Iris pigment epithelial cell (primary cell): ENCODE results near the gene HAPSTR1.

Source experiments
- DNase-seq: peaks from one replicate; pipeline ENCODE4 v3.0.0-alpha.2; 2011; ENCODE audit warnings: low read depth

HAPSTR1 gene

GRCh38 chr16:9096416-9096952 is 5.0 kb downstream of the HAPSTR1 start:
- DNase-seq: no peak

DNA sequence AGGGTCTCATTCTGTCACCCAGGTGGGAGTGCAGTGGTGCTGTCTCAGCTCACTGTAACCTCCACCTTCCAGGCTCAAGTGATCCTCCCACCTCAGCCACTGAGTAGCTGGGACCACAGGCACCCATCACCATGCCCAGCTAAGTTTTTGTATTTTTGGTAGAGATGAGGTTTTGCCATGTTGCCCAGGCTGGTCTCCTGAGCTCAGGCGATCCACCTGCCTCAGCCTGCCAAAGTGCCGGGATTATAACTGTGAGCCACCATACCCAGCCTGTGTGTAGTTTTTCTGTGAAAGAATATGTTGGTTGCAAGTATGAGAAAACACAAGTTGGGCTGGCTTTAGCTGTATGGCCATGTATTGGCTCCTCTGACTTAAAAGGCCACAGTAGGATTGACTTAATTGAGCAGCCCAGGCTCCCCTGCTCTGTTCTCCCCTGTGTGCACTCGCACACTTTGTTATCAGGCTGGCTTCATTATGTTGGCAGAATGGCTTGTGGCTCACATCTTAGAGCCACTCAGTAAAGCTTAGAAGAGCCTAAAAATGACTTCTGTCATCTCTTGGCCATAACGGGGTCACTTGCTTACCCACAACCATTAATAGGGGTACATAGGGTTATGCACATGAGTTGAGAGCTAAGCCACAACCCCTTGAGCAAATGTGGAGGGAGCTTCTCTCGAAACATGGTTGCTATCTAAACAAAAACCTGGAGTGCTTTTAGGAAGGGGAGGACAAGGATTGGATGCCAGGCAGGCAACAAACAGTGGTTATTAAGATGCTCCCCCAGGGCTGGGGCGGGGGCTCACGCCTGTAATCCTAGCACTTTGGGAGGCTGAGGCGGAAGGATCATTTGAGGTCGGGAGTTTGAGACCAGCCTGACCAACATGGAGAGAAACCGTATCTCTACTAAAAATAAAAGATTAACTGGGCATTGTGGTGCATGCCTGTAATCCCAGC is 6.1 kb downstream of the HAPSTR1 start:
- DNase-seq: no peak

DNA sequence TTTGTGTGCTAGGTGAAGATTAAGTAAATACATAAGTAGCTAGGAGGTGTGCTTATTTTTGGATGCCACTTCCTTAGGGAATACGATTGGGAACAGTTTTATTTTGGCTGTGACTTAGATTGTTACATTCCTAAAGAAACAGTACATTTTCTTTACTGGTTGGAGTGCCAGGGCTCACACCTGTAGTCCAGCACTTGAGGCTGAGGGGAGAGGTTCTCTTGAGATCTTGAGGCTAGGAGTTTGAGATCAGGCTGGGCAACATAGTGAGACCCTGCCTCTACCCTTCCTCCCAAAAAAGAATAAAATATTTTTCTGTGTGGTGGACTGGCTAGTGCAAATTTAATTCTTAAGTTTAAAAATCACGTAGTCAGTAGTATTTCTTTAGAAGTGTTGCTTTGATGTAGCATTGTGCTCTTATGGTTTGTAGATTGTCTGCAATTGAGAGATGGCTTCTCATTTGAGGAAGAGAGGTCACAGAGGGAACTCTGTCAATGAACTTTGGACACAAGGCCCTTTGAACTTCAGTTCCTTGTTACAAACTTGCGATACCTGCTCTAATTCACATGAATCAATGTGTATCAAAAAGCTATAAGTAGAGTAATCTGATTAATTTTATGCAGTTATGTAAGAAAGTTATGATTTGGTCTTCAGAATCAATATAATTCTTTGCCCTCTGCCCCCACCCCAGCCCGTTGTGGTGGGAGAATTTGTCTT is 7.1 kb downstream of the HAPSTR1 start:
- no peak for DNase-seq

GRCh38 chr16:9099131-9099625 is 7.7 kb downstream of the HAPSTR1 start:
- peak; percentile 47 for DNase-seq

DNA sequence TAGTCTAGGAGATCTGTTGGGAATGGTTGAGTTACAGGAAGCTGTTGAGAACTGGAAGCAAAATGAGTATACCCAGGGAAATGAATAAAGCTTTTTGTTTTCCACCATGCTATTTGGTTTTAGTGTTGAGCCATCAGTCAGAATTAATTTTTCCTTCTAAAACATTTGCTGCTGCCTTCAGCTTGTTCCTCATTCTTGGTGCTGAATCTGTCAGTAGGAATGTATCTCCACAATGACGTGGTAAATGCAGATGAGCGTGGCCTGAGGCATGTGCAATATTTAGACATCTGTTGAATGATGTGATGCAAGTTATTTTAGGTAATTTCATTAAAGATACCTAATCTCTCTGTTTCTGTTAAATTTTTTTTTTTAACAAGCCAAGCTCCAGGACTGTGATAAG is 10.9 kb downstream of the HAPSTR1 start:
- peak; percentile 95 for DNase-seq

DNA sequence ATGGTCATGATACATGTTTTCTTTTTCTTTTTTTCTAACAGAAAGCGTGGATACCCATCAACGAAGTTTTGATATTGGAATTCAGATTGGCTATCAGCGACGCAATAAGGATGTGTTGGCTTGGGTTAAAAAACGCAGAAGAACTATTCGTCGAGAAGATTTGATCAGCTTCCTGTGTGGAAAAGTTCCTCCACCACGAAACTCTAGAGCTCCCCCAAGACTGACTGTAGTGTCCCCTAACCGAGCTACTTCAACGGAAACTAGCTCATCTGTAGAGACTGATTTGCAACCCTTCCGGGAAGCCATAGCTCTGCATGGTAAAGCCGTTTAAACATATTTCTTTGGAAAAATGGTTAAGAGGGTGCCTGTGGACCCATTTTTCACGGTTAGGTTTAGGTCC is 11.5 kb downstream of the HAPSTR1 start:
- no peak for DNase-seq

- DNase-seq: no peak
Observed at GRCh38 chr16:9103546-9103945, 12.1 kb downstream of the HAPSTR1 start.

DNA sequence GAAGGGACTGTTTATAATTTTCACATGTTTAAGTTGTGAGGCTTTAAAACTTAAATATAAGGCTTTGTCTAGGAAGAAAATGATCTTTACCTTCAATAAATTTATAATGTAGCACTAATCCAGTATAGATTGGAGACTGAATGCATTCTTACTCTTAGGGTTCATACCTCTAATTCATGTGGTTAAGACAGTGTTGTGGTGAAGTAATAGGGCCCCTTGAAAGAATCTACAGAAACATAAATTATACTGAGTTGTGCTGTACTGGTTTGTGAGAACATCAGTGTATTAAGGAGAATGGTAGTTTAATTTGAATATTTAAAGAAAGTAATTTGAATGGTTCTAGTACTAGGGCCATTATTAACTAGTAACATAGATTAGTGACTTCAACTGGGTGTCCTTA is 13.7 kb downstream of the HAPSTR1 start:
- peak; percentile 43 for DNase-seq

DNA sequence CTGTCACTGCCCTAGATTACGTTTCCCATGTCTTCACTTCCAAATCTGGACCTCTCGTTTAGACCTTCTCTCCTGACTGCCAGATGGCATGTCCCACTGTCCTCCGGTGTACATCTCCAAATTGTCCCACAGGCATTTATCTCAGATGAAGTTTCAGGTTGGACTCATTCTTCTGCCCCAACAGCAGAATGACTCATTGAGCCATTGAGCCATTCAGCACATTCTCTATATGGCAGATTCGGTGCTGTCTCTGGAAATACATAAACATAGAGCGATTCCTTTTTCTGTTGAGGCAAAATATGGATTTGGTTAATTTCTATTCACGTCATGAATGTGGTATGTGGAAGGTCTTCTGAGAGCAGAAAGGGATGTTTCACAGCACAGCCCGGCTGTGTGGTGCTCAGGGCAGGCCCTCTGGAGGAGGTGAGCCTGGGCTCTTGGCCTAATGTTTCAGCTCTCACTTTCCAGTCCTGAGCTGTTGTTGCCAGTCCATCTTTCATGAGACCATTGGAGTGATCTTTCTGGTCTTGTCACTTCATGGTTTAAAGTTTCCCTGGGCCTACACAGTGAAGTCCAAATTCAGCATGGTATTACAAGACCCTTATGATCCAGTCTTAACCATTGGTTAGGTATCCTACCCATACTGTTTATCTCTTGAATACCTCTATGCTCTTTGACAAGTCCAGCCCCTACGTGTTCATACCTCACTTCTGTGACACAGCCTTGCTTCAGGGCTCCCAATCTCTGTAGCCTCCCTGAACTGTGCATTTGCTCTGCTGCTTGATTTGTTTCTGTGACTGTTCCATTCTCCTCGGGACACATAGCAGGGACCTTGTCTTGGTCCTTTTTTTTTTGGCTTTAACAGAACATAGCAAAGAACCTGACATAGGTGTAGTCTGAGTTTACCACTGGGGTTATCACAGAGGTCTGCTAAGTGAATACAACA is 15.9 kb downstream of the HAPSTR1 start:
- peak; percentile 79 for DNase-seq

DNA sequence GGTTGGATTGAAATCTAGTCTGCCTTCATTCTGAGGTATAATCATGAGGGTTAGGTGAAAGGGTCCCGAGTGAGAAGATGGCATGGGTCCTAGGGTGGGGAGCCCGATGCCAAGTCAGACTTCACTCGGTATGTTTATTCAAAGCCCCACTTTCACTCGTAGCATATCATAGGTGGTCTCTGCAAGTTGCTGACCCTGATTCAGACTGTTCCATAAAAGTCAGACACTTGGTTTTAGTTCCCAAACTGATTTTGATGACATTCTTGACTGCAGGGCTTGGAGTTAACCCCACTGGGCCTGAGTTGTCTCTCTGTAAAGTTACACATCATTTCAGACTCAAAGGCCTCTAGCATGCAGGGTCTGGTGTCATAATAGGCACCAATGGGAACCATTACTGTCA is 17.8 kb downstream of the HAPSTR1 start:
- no peak for DNase-seq

- DNase-seq: no peak
Observed at GRCh38 chr16:9112166-9112843, 20.9 kb downstream of the HAPSTR1 start.

DNA sequence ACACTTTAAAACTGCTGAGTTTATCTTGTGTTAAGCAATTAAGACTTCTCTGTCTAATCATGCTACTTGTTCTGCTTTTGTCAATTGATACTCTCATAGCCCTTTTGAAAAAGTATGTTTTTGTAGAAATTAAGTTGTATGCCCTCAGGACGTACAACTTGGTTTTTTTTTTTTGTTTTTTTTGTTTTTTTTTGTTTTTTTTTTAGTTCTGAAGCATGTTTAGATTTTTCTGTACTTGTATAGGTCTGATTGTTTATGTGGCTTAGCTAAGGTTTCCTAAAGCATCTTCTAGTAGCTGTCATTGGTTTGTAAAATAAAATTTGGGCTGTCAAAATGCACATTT is 21.4 kb downstream of the HAPSTR1 start:
- no peak for DNase-seq

DNA sequence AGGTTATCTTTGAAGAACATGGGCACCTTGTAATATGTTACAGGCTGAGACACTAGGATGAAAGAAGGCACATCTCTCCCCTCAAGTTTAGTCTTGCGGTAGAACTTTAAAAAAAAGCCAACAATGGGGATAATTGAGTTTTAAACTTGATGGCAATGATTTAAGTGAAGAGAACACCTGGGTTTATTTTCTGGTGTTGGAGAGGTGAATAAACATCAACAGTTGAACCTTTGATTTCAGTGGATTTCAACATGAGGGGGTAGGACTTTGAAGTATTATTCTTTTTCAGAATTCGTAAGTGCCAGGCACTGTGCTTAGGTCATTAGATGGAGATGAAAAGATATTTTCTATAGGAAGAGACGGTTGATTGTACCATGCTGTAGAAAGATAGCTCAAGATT is 22.3 kb downstream of the HAPSTR1 start:
- no peak for DNase-seq

DNA sequence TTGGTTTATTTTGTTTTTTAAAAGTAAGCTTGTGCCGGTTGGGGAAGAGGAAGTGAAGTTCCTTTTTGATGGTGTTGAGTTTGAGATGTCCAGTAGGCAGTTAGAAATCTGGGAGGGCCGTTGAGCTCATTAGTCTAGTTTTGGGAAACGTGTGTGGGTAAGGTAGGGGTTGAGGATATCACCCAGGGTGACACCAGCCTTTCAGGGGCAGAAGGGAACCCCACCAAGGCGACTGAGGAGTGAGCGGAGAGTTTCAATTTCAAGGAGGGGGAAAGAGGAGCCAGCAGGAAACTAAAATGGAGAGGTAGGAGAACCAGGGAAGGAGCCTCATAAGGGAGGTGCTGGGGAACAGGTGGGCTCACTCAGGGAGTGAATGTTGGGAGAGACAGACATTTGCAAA is 22.7 kb downstream of the HAPSTR1 start:
- no peak for DNase-seq

- no peak for DNase-seq
Observed at GRCh38 chr16:9114842-9115241, 23.4 kb downstream of the HAPSTR1 start.

DNA sequence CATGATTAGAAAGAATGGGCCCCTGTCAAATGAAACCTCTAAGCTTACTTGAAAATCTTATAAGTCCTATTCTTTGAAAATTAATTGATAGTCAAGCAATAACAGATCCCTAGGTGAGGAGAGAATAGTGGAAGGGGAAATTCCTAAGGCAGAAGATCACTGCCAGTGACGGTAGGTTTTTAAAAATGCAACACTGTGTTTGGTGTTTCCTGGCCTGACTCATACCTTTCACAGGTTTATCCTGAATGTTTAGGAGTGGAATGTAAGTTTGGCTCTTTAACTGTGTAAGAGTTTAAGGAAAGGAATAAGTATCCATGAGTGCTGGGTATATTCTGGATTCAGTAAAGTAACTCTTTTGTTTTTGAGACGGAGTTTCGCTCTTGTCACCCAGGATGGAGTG is 23.8 kb downstream of the HAPSTR1 start:
- DNase-seq: peak; percentile 38

GRCh38 chr16:9116141-9116540 is 24.7 kb downstream of the HAPSTR1 start:
- DNase-seq: no peak

DNA sequence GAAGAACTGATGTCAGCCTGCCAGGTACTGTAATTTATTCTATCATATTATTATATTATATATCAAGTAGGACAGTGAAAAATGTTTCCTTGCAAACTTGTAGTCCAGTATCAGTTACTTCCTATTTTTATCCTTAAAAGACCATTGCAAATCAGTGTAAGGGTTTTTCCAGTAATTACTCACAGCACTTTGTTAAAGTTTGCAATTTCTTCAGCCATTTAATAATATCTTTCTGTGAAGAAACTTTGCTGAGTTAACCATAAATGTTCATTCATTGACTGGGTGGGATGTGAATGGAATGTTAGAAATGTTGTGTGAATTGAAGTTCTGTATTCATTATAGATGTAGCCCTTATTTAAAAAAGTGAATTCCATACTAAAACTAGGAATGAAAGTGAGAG is 26.7 kb downstream of the HAPSTR1 start:
- DNase-seq: no peak

DNA sequence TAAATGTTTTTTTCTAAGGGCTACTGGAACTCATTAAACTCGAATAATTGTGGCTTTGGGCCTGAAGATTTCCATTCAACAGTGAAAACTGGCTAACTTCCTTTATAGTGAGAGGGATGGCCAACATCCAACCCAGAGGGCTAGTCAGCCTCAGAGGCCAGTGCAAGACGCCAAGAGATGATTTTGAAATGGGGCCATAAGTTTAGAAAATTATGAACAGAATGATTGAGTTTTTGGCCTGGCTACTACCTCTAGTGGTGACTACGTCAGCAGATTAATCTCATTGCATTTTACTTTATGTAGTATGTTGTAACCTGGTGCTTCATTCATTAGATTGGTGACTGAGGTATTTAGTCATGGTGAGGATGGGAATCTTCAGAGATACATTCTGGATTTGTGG is 28.4 kb downstream of the HAPSTR1 start:
- DNase-seq: peak; percentile 92

GRCh38 chr16:9122342-9122741 is 30.9 kb downstream of the HAPSTR1 start:
- DNase-seq: no peak

GRCh38 chr16:9122969-9123368 is 31.5 kb downstream of the HAPSTR1 start:
- DNase-seq: no peak
